Heart right ventricle (tissue), 16 donors: ENCODE data around the gene OXLD1. TPM values are rescaled to one million over a fixed set of nuclear protein-coding genes. Genes with fewer than 3 reads are reported as not detected.
A peak's percentile ranks its signal among the peaks of the same experiment; 100 is the strongest.

Source experiments
- ATAC-seq, 8 donors: fragments of 200-7000 bp; cut with Tn5 transposase; one replicate each; pipeline ENCODE4 v1.9.1; 2020; ENCODE audit warnings: mild to moderate bottlenecking in 8 of 8, moderate library complexity in 8 of 8, moderate number of reproducible peaks in 1 of 8
- DNase-seq, 2 donors: peaks; one replicate each; pipeline ENCODE4 v3.0.0-alpha.2; 2020
- H3K27ac ChIP-seq, 10 donors: fragments of 200-600 bp; sonication (generic) in 2 of 10; one replicate each; pipeline versions ENCODE4 v1.5.0 to v1.8.0; 2020 to 2022; ENCODE audit warnings: mild to moderate bottlenecking in 3 of 10
- H3K27me3 ChIP-seq, 7 donors: fragments of 200-600 bp; one replicate each; pipeline ENCODE4 v1.8.0; 2021 to 2022; ENCODE audit warnings: mild to moderate bottlenecking in 2 of 7
- H3K36me3 ChIP-seq, 9 donors: fragments of 200-600 bp; sonication (generic) in 1 of 9; one replicate each; pipeline versions ENCODE4 v1.5.0 to v1.8.0; 2020 to 2022; ENCODE audit warnings: mild to moderate bottlenecking in 2 of 9
- H3K4me1 ChIP-seq, 9 donors: fragments of 200-600 bp; sonication (generic) in 1 of 9; one replicate each; pipeline versions ENCODE4 v1.5.0 to v1.8.0; 2020 to 2022; ENCODE audit warnings: mild to moderate bottlenecking in 4 of 9
- H3K4me3 ChIP-seq, 10 donors: fragments of 200-600 bp; sonication (generic) in 2 of 10; one replicate each; pipeline versions ENCODE4 v1.5.0 to v1.8.0; 2020 to 2022; ENCODE audit warnings: mild to moderate bottlenecking in 7 of 10, moderate library complexity in 2 of 10
- H3K9me3 ChIP-seq, 11 donors: fragments of 200-600 bp in 10 of 11; sonication (generic) in 2 of 11; one replicate each; pipeline versions ENCODE4 v1.5.0 to v1.8.0; 2013 to 2022; ENCODE audit warnings: mild to moderate bottlenecking in 2 of 11, control low read depth in 1 of 11, moderate library complexity in 1 of 11
- CTCF ChIP-seq, 9 donors: fragments of 200-600 bp; sonication (generic) in 2 of 9; IDR thresholded peaks; one replicate each; pipeline versions ENCODE4 v1.5.0 to v1.8.0; 2021 to 2022; ENCODE audit warnings: antibody characterized with exemption in 9 of 9, mild to moderate bottlenecking in 5 of 9, moderate library complexity in 1 of 9
- WGBS, 2 donors: extraction: QIAGEN DNeasy Blood & Tissue Kit; methylation state at CpG; one replicate each; pipeline ENCODE4 v1.1.7; 2013; ENCODE audit warnings: inconsistent platforms in 1 of 2; 5-methylcytosine and 5-hydroxymethylcytosine counted together
- intact Hi-C, 10 donors: fragments of 100-400 bp; cut with DNase I; formaldehyde crosslinking; loops; one replicate each; pipeline versions ENCODE4 v1.11.1 to v1.14.2; 2022
- polyA plus RNA-seq, 2 donors: library from polyadenylated mRNA; stranded (reverse); fragments of 200-250 nt; gene quantifications; one replicate each; pipeline ENCODE4 v1.2.3, GENCODE V29; 2013
- total RNA-seq, 10 donors: library from RNA; stranded (reverse); fragmentation: NEBNext Ultra II Directional in 3 of 10; extraction: Animal tissue kit (Norgen Biotek cat#: 25700) in 3 of 10; gene quantifications; one replicate each; pipeline versions ENCODE4 v1.2.1 to v1.2.4, GENCODE V29; 2021 to 2023
- donor health status: Arrhythmogenic right ventricular cardiomyopathy.
- donor health status: ischemic (EF 13 %, LVEDD 7.1; RV severe dilation, severe dysfunction).
- donor health status: healthy with polysubstance abuse.
- donor health status: DM: no; HTN: yes; CAD: no.
- donor health status: DM: no; HTN: no; CAD: no.
- donor health status: ischemic (EF 25% LVEDD 6.9; RV normal size, moderate dysfunction).
- donor health status: ischemic (EF 25% LVEDD 5.7; RV mildly dilated, moderate dysfunction).
- donor health status: healthy.
- donor health status: DM: yes; HTN: yes; CAD: no.
- donor health status: Ischemic cardiomyopathy.
- donor health status: ischemic (EF 35%, LVEDD 5.7; RV mildly dilated, moderate dysfunction).
- donor health status: nonischemic (EF 11% LVEDD 7.7; RV severe dilation, severe dysfunction).
- donor health status: DM: yes; HTN: yes; CAD: no.
- donor health status: PGD.
- donor health status: ischemic (EF 29% LVEDD 5.4; RV normal size, mild dysfunction).
- donor health status: nonischemic (EF 23%, LVEDD 6.1; RV moderate dilation, normal function).

The OXLD1 gene
- total and polyA plus RNA-seq, 12 donors, result 12.6 to 51.8 (median 18.3) TPM

GRCh38 chr17:81641825-81642489 is 24.4 kb downstream of the OXLD1 start:
- H3K27ac ChIP-seq, result no peak overlapping the region
- DNase-seq (no peak), ATAC-seq (no peak)
- H3K4me3 ChIP-seq, result no peak overlapping the region
- peaks cover 0 to 4% (median under 1%) of the 10 kb centered on the region in 7 donors for H3K27me3 ChIP-seq
- 89 to 93% methylated on average over 15 to 16 of the region's 17 CpGs for WGBS, 2 donors
- no peak for TF ChIP-seq CTCF (IDR thresholded peaks at IDR 0.05)
- intact Hi-C loops, result no loop called here
- no peaks in the 10 kb centered on the region for H3K36me3 ChIP-seq
- H3K9me3 ChIP-seq, result no peaks in the 10 kb centered on the region
- H3K4me1 ChIP-seq, result peaks cover 0 to 8% (median 6%) of the 10 kb centered on the region in 9 donors

- TF ChIP-seq CTCF (IDR thresholded peaks at IDR 0.05), result no peak
- no peak overlapping the region for H3K27ac ChIP-seq
- no peaks in the 10 kb centered on the region for H3K27me3 ChIP-seq
- ATAC-seq, result no peak
- H3K4me1 ChIP-seq, result peaks cover 6 to 22% (median 19%) of the 10 kb centered on the region in 9 donors
- DNase-seq, result no peak
- H3K9me3 ChIP-seq, result no peaks in the 10 kb centered on the region
- H3K36me3 ChIP-seq, result no peaks in the 10 kb centered on the region
- WGBS, 2 donors, result 91 to 93% methylated on average over 9 of the region's 9 CpGs
- no peak overlapping the region for H3K4me3 ChIP-seq
- intact Hi-C loops, result no loop called here
These were observed 26.4 kb downstream of the OXLD1 start for GRCh38 chr17:81640011-81640410.

GRCh38 chr17:81638683-81639082 is 27.7 kb downstream of the OXLD1 start:
- intact Hi-C loops, result no loop called here
- ATAC-seq (no peak), DNase-seq (no peak)
- Histone ChIP-seq H3K27ac (no peak overlapping the region), H3K4me1 (peaks cover 6 to 35% (median 32%) of the 10 kb centered on the region in 9 donors), H3K36me3 (peaks cover 0 to 4% (median 0%) of the 10 kb centered on the region in 9 donors), H3K27me3 (no peaks in the 10 kb centered on the region), H3K9me3 (no peaks in the 10 kb centered on the region), H3K4me3 (no peak overlapping the region)
- 60 to 76% methylated on average over 4 of the region's 4 CpGs for WGBS, 2 donors
- TF ChIP-seq CTCF (IDR thresholded peaks at IDR 0.05), result no peak

GRCh38 chr17:81636505-81637288 is 29.7 kb downstream of the OXLD1 start, which contains the start of the genes NPLOC4 and TSPAN10:
Gene NPLOC4, minus strand, starts transcription at chr17:81637112. Its CDS starts 182 bp downstream, at chr17:81636930.
Gene TSPAN10, plus strand, starts transcription at chr17:81637196. Its CDS starts 5,217 bp downstream, at chr17:81642413.
- peak within 1 kb of the TSS; percentile 82 to 99 (median 96) for H3K27ac ChIP-seq
- DNase-seq (peak; percentile 80 to 90), ATAC-seq (peak; percentile 84 to 94 (median 90))
- no peaks in the 10 kb centered on the region for H3K9me3 ChIP-seq
- 0% methylated on average over 66 to 77 of the region's 77 CpGs for WGBS, 2 donors
- H3K27me3 ChIP-seq, result no peaks in the 10 kb centered on the region
- intact Hi-C loops, result loop anchor here in 2 of 10 donors (1.0 to 2.0 kb wide), 2 partner anchors 30 kb away; partner anchors contain the start of genes CCDC137 (in 2 of the 2) and OXLD1 (in 2 of the 2)
- H3K4me1 ChIP-seq, result peaks cover 6 to 52% (median 34%) of the 10 kb centered on the region in 9 donors
- peak within 1 kb of the TSS; percentile 51 to 99 (median 90) for H3K4me3 ChIP-seq
- peaks cover 0 to 14% (median 0%) of the 10 kb centered on the region in 9 donors for H3K36me3 ChIP-seq
- TF ChIP-seq CTCF (IDR thresholded peaks at IDR 0.05), result no peak
